Measurements from ENCODE around the gene WSCD2. TPM values are rescaled to one million over a fixed set of nuclear protein-coding genes. Genes with fewer than 3 reads are reported as not detected.

WSCD2 gene
- total RNA-seq, 1 experiment from 2014 or later = not detected

GRCh38 chr12:108098374-108098773 lies 30.7 kb upstream of the WSCD2 start:
- DNase-seq (ENCODE audit: unreplicated experiment) = no peak
- H3K27ac Mint-ChIP-seq (ENCODE audit: low read depth, unreplicated experiment) = no peak overlapping the region
- intact Hi-C loops (cut with micrococcal nuclease) = no loop called here
- H3K9me3 Mint-ChIP-seq (ENCODE audit: unreplicated experiment) = no peaks in the 10 kb centered on the region
- no peak overlapping the region for H3K4me3 Mint-ChIP-seq (ENCODE audit: unreplicated experiment)
- no TSS peak for BruUV-seq (replicated peaks)
- peaks cover 7% of the 10 kb centered on the region for H3K27me3 Mint-ChIP-seq (ENCODE audit: insufficient read depth, unreplicated experiment)
- TF ChIP-seq, protein P1, sequence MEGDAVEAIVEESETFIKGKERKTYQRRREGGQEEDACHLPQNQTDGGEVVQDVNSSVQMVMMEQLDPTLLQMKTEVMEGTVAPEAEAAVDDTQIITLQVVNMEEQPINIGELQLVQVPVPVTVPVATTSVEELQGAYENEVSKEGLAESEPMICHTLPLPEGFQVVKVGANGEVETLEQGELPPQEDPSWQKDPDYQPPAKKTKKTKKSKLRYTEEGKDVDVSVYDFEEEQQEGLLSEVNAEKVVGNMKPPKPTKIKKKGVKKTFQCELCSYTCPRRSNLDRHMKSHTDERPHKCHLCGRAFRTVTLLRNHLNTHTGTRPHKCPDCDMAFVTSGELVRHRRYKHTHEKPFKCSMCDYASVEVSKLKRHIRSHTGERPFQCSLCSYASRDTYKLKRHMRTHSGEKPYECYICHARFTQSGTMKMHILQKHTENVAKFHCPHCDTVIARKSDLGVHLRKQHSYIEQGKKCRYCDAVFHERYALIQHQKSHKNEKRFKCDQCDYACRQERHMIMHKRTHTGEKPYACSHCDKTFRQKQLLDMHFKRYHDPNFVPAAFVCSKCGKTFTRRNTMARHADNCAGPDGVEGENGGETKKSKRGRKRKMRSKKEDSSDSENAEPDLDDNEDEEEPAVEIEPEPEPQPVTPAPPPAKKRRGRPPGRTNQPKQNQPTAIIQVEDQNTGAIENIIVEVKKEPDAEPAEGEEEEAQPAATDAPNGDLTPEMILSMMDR (IDR thresholded peaks at IDR 0.05; ENCODE audit: unreplicated experiment) = no peak
- H3K4me1 Mint-ChIP-seq (ENCODE audit: insufficient read depth, unreplicated experiment) = no peaks in the 10 kb centered on the region
- no peaks in the 10 kb centered on the region for H3K36me3 Mint-ChIP-seq (ENCODE audit: insufficient read depth, unreplicated experiment)
- CTCF ChIA-PET = interaction anchor here (1.5 kb wide), 1 partner anchor 359 kb away, joined by 7 read pairs; no protein-coding TSS in a partner anchor
- POLR2A ChIA-PET = no interaction called here

GRCh38 chr12:108099073-108099472 lies 30.0 kb upstream of the WSCD2 start:
- H3K36me3 Mint-ChIP-seq (ENCODE audit: insufficient read depth, unreplicated experiment) = no peaks in the 10 kb centered on the region
- no peak overlapping the region for H3K4me3 Mint-ChIP-seq (ENCODE audit: unreplicated experiment)
- DNase-seq (ENCODE audit: unreplicated experiment) = peak; percentile 18
- TF ChIP-seq, protein P1 (IDR thresholded peaks at IDR 0.05; ENCODE audit: unreplicated experiment) = no peak
- no peaks in the 10 kb centered on the region for H3K4me1 Mint-ChIP-seq (ENCODE audit: insufficient read depth, unreplicated experiment)
- intact Hi-C loops (cut with micrococcal nuclease) = loop anchor here (1.0 kb wide), 1 partner anchor 358 kb away; no protein-coding TSS in a partner anchor
- POLR2A ChIA-PET = no interaction called here
- BruUV-seq (replicated peaks) = no TSS peak
- peaks cover 7% of the 10 kb centered on the region for H3K27me3 Mint-ChIP-seq (ENCODE audit: insufficient read depth, unreplicated experiment)
- no peaks in the 10 kb centered on the region for H3K9me3 Mint-ChIP-seq (ENCODE audit: unreplicated experiment)
- CTCF ChIA-PET = no interaction called here
- no peak overlapping the region for H3K27ac Mint-ChIP-seq (ENCODE audit: low read depth, unreplicated experiment)

- POLR2A ChIA-PET = interaction anchor here (0.6 to 1.7 kb wide), 3 partner anchors 16 to 409 kb away, joined by 3 to 4 read pairs (median 3); no protein-coding TSS in a partner anchor
- DNase-seq (ENCODE audit: unreplicated experiment) = no peak
- CTCF ChIA-PET = interaction anchor here (0.6 to 1.5 kb wide), 3 partner anchors 8 to 214 kb away, joined by 3 to 4 read pairs (median 4); no protein-coding TSS in a partner anchor
- Mint-ChIP-seq H3K4me3 (ENCODE audit: unreplicated experiment) (no peak overlapping the region), H3K9me3 (ENCODE audit: unreplicated experiment) (no peaks in the 10 kb centered on the region), H3K4me1 (ENCODE audit: insufficient read depth, unreplicated experiment) (no peaks in the 10 kb centered on the region), H3K27me3 (ENCODE audit: insufficient read depth, unreplicated experiment) (peaks cover 3% of the 10 kb centered on the region), H3K36me3 (ENCODE audit: insufficient read depth, unreplicated experiment) (no peaks in the 10 kb centered on the region), H3K27ac (ENCODE audit: low read depth, unreplicated experiment) (no peak overlapping the region)
- intact Hi-C loops (cut with micrococcal nuclease) = loop anchor here (1.0 kb wide), 1 partner anchor 357 kb away; no protein-coding TSS in a partner anchor
- no TSS peak for BruUV-seq (replicated peaks)
- TF ChIP-seq, protein P1 (IDR thresholded peaks at IDR 0.05; ENCODE audit: unreplicated experiment) = no peak
Measured at GRCh38 chr12:108099778-108100489, 29.2 kb upstream of the WSCD2 start.

- DNase-seq (ENCODE audit: unreplicated experiment) = no peak
- intact Hi-C loops (cut with micrococcal nuclease) = no loop called here
- BruUV-seq (replicated peaks) = no TSS peak
- ChIA-PET CTCF (interaction anchor here (1.0 kb wide), 1 partner anchor 80 kb away, joined by 3 read pairs; no protein-coding TSS in a partner anchor), POLR2A (no interaction called here)
- H3K27ac Mint-ChIP-seq (ENCODE audit: low read depth, unreplicated experiment) = no peak overlapping the region
- TF ChIP-seq, protein P1 (IDR thresholded peaks at IDR 0.05; ENCODE audit: unreplicated experiment) = no peak
- H3K36me3 Mint-ChIP-seq (ENCODE audit: insufficient read depth, unreplicated experiment) = no peaks in the 10 kb centered on the region
- H3K4me3 Mint-ChIP-seq (ENCODE audit: unreplicated experiment) = no peak overlapping the region
- H3K27me3 Mint-ChIP-seq (ENCODE audit: insufficient read depth, unreplicated experiment) = no peaks in the 10 kb centered on the region
- H3K9me3 Mint-ChIP-seq (ENCODE audit: unreplicated experiment) = no peaks in the 10 kb centered on the region
- H3K4me1 Mint-ChIP-seq (ENCODE audit: insufficient read depth, unreplicated experiment) = no peaks in the 10 kb centered on the region
Measured at GRCh38 chr12:108101605-108102175, 27.4 kb upstream of the WSCD2 start.

Data from MCF 10A (cell line).